SH-SY5Y (cell line): ENCODE data around the gene ORMDL2.

ENCODE experiments used
- GATA2 ChIP-seq: IDR thresholded peaks from 2 replicates; pipeline ENCODE4 v1.6.1; 2011; ENCODE audit warnings: mild to moderate bottlenecking, low read depth, low read length
- GATA3 ChIP-seq: IDR thresholded peaks from 2 replicates; pipeline ENCODE4 v1.6.1; 2011; ENCODE audit warnings: low read depth, mild to moderate bottlenecking, low read length, moderate library complexity

DNA sequence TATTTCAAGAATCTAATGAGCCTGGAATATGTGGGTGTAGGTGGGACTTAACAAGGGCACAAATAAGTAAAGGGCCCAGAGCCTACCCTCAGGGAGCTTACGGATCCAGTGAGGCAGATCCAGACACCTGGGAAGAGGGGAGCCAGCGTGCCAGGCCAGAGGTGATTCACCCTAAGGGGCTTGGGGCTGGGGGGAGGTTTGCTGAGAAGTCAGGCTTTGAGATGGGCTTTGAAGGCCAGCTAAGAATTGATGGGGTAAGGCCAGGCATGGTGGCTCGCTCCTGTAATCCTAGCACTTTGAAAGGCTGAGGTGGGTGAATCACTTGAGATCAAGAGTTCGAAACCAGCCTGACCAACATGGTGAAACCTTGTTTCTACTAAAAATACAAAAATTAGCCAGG is 25.6 kb downstream of the ORMDL2 start:
- TF ChIP-seq GATA2 (no peak), GATA3 (no peak)
